Subcutaneous preadipocyte (primary cell): ENCODE results near the gene GP2. TPM values are rescaled to one million over a fixed set of nuclear protein-coding genes. Genes with fewer than 3 reads are reported as not detected.

Experiments used
- total RNA-seq: library from RNA; depleted of rRNA; stranded (reverse); fragments of >200 nt; gene quantifications from 2 replicates; pipeline ENCODE4 v1.2.3, GENCODE V29; 2012

Gene GP2
- not detected in 2 replicates for total RNA-seq

DNA sequence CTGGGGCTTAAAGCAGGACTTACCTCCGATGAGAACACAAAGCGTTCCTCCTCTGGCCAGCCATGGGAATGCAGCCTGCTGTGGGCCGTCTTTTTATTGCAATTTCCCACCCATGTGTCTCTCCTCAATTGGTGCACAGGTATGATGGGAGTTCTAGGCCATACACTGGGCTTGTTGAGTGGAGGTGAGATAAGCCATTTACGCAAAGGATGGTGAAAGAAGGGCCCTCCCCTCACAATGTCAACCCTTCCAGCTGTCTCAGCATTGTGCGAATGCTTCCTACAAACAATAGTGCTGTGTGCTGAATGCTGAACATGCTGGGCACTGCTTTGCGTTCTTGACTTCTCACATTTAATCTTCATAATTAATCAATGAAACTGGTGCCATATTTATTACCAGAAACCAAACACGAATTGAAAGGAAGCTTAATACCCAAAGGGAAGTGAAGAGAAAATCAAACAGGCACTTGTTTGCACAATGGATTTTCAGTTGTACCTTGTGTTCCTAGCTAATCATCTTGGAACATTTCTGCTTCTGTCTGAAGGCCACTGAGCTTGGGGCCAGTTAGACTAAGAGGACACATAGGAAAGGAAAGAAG is at the start of gene GP2:
Gene GP2, minus strand, starts transcription at position 70 of the 598 bp plus-strand sequence. CDS start 1,082 bp downstream, outside the sequence.

DNA sequence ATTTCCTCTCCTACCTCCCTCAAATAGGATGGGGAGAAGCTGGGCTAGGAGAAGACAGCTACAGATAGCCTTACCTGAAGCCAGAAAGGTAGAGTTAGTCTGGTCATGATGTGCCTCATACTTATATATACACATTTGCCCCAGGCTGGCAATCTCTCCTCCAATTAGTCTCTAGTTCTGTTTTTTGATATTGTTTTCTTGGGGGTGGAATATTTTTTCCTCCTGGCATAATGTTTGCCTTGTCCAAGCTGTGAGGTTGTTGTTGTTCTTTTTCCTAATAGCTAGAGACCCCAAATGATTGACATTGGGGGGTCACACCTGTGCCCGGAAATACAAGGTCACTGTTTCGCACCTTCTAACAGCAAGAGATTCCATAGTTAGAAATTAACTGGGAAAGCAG is 25.3 kb upstream of the GP2 start, which contains the start of gene UMOD:
Gene UMOD, minus strand, starts transcription at position 101 of the 400 bp plus-strand sequence. CDS start 1,978 bp downstream, outside the sequence.

Other genes with a start within 250 kb of the GP2 start
- gene UMOD, start 25.2 kb upstream of the GP2 start, total RNA-seq: not detected in 2 replicates
- not detected in 2 replicates for gene PDILT, start 77.2 kb upstream of the GP2 start, total RNA-seq
- 0.78 and 8.5 TPM in 2 replicates for gene ACSM5, start 82.0 kb upstream of the GP2 start, total RNA-seq
- not detected in 2 replicates for gene ACSM2A, start 124.0 kb upstream of the GP2 start, total RNA-seq
- gene ACSM2B, start 248.9 kb upstream of the GP2 start, total RNA-seq: not detected in 2 replicates